ENCODE measurements around the gene RNF144A.
"Not testable (repeated sequence)": the region's sequence is repeated elsewhere in the genome, so short reads cannot be mapped to it uniquely, and the experiment has no call there.

RNF144A gene

GRCh38 chr2:6977113-6977741, 60.0 kb downstream of the RNF144A start:
- DNase-seq, result no peak

GRCh38 chr2:6977786-6978185, 60.6 kb downstream of the RNF144A start:
- DNase-seq, result no peak

GRCh38 chr2:6978991-6979390, 61.8 kb downstream of the RNF144A start:
- DNase-seq, result no peak

- no peak for DNase-seq
These were observed 65.2 kb downstream of the RNF144A start for GRCh38 chr2:6982449-6982848.

GRCh38 chr2:6982934-6983589, 65.8 kb downstream of the RNF144A start:
- DNase-seq, result no peak

- no peak for DNase-seq
These were observed 69.2 kb downstream of the RNF144A start for GRCh38 chr2:6986301-6986911.

- no peak for DNase-seq
These were observed 69.7 kb downstream of the RNF144A start for GRCh38 chr2:6986912-6987361.

GRCh38 chr2:6990871-6991270, 73.7 kb downstream of the RNF144A start:
- DNase-seq, result no peak

GRCh38 chr2:6992794-6993228, 75.6 kb downstream of the RNF144A start:
- DNase-seq, result no peak

GRCh38 chr2:6993229-6993640, 76.0 kb downstream of the RNF144A start:
- DNase-seq, result no peak

- no peak for DNase-seq
These were observed 76.7 kb downstream of the RNF144A start for GRCh38 chr2:6993936-6994335.

- DNase-seq, result no peak
These were observed 77.4 kb downstream of the RNF144A start for GRCh38 chr2:6994536-6995128.

GRCh38 chr2:6995391-6996097, 78.3 kb downstream of the RNF144A start:
- DNase-seq, result no peak

GRCh38 chr2:6999211-6999877, 82.1 kb downstream of the RNF144A start:
- no peak for DNase-seq

GRCh38 chr2:7001395-7001794, 84.2 kb downstream of the RNF144A start:
- DNase-seq, result not testable (repeated sequence)

- no peak for DNase-seq
These were observed 86.7 kb downstream of the RNF144A start for GRCh38 chr2:7003895-7004294.

- DNase-seq, result no peak
These were observed 87.4 kb downstream of the RNF144A start for GRCh38 chr2:7004636-7005035.

- no peak for DNase-seq
These were observed 90.3 kb downstream of the RNF144A start for GRCh38 chr2:7007488-7007845.

- DNase-seq, result no peak
These were observed 90.9 kb downstream of the RNF144A start for GRCh38 chr2:7007846-7008741.

GRCh38 chr2:7009207-7009911, 92.1 kb downstream of the RNF144A start:
- DNase-seq, result no peak

All from amniotic stem cell (primary cell).